Measurements from ENCODE around the gene ZBTB20. TPM values are rescaled to one million over a fixed set of nuclear protein-coding genes. Genes with fewer than 3 reads are reported as not detected.

Gene ZBTB20
- polyA plus RNA-seq, 10 donors = 2.0 to 4.9 (median 3.7) TPM

DNA sequence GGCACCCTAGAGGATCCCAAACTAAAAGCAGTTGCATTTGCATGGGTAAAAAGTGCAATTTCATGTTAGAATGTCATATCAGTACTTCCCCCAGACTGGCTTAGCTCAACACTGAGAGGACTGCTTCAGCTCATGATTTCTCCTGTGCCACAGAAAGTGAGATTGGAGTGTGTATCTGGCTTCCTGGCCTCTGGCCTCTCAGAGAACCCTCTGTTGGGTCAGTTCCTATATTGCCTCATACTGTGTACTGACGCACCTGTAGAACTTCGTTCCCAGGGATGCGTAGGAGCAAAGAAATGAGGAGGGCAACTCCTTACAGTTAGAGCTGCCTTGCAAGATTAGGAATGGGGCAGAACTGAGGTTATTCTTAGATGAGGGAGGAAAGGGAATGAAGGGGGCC, 512.5 kb downstream of the ZBTB20 start:
- no peak for DNase-seq

DNA sequence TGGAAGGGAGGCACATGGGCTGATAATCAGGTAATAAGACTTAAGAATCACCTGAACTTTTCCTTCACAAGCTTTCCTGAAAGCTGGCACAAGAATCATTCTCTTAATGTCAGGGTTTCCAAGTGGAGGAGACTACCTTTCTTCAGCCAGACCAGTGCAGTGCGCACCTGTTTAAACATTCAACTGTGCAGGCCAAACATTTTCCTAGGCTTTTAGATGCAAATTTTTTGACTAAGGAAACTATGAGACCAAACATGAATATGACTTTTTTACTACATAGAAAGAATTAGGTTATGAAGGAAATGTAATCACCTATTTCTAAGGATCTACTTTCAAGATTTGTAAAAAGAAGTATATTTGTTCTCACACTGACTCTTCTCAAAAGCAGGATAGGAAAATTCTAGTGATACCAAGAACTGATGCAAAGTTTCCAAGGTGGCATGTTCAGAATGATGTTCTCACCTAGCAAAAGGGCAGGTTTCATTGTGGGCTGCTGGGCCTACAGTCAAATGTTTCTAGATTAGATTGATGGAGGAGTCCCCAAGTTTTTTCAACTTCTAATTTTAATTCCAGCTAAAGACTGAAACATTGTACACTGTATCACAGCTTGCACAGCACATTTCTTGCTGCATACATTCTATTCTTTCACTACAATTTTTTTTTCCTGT, 514.2 kb downstream of the ZBTB20 start:
- no peak for DNase-seq

DNA sequence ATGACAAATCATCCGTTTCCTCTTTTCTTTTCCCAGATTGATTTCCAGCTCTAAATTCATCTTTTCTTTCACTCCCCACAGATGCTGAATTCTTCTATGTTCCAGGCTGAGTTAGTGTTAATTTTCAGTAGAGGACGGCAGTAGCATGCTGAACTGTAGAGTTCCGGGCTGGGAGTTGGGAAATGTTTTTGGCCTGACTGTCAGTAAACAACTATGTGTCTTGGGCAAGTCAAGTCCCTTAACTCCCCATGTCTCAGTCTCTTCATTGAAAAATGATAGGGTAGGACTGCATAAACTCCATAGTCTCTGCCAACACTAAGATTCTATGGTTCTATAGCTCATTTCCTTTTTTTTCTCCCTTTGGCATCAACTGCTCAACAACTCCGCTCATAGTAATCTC, 519.3 kb downstream of the ZBTB20 start:
- peak; percentile 41 to 89 (median 75) for DNase-seq

DNA sequence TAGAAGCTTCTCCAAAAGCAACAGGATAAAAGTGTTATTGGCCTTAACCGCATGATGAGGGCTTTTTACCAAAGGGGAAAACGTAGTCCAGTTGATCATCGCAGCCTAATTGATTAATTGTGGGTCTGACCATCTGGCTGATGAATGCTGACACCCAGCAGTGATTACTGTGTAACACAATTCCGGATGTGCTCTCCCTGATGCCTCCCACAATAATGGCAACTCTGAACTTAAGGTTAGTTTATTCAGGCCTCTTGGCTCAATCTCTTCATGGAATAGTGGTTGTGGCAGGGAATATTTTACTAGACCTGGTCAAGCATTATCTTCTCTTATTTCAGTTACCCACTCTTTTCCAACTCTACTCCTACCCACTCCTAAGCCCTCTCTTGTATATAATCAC, 520.3 kb downstream of the ZBTB20 start:
- DNase-seq = peak in 1 of 3 donors; percentile 36

DNA sequence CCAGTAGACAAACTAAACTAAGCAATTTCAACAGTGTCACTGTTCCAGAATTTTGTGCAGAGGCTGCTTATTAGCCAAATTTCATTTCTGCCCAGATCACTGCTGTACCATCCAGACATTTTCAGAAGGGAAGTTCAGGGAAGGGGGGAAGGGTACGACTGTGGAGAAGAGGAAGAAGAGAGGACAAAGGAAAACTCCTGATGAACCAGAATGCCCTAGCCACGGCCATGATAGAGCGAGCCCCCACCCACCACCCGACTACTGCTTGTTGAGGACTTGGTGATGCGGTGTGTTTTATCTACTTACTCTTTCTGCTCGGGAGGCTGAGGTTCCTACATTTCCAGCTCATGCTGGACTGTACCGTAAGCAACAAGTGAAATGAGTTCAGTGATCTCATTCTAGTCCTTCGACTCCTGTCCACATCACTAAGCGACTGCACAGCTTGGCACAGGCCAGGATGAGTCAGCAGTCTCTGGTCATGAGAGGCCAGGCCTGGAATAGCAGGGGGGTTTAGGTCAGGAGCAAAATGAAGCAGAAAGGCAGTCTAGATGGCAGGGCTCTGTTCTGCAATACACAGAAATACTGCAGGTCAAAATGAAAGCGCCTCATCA, 522.4 kb downstream of the ZBTB20 start:
- peak; percentile 87 to 94 (median 90) for DNase-seq

DNA sequence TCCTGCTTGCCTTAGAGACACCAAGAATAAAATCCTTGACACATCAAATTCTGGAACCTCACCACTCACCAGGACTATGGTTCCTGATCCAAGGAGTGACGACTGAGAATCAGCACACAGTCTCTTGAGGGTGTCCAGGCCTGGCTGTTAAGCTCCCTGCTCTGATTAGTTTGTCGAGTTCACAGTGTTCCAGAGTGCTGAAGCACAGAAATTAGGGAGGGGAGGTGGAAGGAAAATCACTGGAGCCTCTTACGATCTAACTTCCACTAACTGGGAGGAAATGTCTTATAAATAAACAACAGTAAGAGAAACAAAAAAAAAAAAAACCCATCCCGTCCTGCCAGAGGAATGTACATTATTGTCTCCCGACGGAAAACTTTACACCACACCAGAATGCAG, 523.0 kb downstream of the ZBTB20 start:
- peak; percentile 25 to 76 (median 62) for DNase-seq

DNA sequence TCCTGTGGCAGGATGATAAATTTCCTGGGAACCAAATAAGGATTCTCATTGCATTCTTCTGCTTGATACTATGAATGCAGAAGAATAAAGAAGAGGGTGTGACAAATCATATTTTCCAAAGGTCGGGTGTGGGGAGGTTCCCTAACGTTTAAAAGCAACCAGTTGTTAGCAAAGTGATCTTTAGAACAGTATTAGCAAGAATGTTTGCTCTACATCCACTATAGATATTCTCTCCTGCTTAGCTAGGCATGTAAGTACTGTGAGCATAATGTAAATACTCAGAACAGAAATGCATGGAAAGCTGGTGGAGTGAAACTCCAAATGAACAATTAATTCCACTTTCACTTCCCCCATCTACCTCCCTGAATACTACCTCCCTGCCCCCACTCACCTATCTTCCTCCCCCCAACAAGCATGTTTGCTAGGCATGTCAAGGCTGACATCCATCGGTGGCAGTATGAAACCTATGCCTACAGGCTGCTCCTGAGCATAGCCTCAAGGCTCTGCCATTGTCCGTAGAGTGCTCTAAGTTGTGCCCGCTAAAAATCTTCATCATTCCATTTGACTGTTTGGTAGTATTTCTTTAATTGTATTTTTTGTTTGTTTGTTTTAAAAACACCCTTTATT, 523.6 kb downstream of the ZBTB20 start:
- DNase-seq = no peak

DNA sequence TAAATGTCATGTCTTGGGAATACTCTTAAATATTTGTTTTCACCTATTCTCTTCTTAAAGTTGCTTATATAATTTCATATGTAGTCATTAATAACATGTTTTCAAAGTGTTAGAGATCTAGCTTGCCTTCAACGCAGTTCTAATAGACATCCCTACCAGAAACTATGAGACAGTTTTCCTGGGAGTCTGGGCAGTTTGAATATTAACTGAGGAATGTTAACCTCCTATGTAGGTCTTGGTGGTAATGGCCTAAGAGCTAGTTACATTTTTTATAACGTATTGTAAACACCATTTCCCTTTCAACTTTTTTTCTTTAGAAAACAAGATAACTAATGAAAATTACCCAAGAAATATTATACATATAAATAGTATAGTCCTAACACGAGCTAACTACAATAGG, 525.1 kb downstream of the ZBTB20 start:
- no peak for DNase-seq

DNA sequence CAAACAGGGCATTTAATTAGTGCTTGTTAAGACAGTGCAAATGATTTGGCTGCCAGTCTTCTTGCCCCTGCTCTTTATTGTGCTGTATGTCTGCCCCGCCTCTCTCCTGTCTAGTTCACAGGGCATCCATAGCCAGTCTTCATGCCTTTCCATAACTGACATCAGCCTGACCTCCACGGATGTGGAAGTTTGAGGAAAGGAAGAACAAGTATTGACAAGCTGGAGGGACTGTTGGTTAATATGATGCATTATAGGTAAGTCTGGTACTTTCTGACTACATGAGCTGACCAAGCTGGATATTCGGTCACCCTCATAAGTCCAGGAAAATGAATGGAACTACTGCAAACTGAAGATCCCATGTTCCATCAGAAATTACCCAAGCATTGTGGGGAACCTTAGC, 527.3 kb downstream of the ZBTB20 start:
- DNase-seq = no peak

DNA sequence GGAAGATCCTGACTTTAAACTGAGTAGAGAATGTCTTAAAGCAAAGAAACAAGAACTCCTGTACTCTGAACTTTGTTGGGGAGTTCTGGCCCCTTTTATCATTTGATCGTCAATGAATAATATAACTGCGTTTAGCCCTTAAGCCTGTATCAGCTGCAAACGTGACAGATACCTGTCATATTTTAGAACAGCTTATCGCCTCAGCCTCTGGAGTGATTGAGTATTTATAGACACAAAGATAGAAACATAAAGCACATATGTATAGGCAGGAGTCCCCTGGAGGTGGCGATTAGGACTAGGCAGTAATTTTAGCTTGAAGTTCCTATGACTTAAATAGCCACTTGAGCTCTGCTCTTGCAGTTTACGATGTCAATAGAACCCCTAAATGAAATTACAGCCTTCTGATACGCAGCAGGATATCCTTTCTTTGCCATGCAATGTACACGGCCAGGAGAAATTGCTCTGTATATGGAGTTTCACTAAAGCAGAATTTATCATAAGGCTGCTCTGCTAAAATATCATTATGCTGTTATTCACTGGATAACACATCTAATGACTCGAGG, 531.5 kb downstream of the ZBTB20 start:
- no peak for DNase-seq

DNA sequence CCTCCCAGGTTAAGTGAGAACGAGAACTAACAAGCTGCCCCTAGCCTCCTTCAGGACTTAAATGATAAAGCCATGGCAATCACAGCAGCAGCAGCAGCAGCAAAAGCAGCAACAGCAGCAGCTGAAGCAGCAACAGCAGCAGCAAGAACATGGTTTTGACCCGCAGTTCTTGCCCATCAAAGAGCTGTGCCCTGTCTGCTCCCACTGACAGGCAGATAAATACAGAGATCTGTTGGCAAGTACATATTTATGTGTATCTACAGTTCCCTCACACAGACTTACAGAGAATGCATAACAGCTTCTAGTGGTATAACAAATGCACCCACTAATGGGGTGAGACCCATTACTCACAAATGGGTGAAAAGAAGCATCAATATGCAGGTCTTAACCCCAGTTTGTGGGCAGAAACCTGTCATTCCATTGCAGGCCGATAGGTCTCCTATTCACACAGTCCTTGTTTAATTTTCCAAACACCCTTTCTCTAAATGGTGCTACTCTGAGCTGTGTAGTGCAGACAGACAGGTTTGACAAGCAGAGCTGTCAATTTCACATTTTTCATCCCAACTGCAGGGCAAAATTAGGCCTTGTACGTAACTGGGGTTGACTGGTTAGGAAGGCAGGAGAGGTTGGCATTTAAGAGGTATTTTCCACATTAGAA, 537.0 kb downstream of the ZBTB20 start:
- no peak for DNase-seq

DNA sequence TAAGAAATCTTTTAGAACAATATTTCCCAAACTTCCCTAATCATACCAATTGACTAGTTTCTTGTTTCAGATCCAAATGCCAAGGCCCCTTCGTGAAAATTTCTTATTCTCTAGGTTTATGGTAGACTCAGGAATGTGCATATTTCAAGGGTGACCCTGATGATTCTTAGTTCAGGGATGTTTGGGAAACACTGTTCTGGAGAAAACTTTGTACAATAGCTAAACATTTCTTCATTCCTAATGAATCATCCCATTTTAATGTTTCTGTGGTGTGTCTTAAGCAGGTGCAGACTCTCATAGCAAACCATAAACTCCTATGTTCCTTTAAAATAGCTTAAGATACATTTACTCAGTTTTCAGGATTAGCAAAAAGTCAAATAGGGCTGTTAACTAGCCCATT, 538.8 kb downstream of the ZBTB20 start:
- DNase-seq = peak in 1 of 3 donors; percentile 60

DNA sequence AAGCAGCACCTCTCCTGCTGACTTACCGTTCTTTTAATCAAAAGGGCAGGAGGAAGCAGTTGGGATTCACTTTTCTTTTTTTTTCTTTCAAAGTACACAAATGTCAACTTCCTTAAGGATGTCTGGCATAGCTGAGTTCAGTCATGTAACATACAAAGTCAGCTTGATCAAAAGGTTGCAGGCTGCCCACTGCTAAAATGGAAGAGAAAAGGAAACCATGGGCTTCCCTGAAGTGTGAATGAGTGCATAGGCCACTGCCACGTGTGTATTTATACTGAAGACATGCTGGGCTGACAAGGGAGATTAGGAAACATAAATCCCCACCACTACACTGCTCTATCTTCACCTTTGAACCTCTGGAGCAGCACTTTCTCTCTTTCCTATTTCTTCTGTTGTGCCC, 540.8 kb downstream of the ZBTB20 start:
- no peak for DNase-seq

DNA sequence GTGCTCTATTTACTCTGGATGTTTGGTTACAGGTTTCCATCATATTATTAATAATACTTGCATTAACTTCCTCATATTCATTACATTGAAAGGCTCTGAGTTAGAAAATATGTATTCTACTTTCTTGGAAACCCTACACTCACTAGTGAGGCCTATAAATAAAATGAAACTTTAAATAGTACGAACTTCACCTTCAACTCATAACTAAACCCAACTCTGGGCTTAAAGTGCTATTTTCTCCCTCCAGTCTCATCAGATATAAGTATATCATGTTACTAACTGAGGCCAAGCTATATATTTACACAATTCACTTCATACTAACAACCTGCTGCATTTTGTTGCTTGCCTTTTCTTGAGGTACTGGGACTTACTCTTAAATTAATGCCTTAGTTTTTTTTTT, 546.5 kb downstream of the ZBTB20 start:
- no peak for DNase-seq

DNA sequence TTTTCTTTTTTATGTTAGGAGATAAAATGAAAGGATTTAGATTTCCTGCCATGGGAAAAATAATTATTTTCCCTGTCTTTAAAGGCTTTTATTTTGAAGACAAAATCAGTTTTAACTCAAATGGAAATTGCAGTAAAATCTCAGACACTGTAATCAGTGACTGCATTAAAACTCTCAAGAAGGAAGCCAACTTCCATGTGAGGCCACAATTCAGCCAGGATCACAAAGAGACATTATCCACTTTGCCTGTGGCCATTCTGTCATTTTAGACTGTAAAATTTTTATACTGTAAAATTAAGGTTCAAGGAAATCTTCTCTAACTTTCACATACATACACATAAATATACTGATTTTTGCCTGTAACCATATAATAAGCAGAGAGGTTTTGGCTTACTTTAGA, 549.2 kb downstream of the ZBTB20 start:
- no peak for DNase-seq

DNA sequence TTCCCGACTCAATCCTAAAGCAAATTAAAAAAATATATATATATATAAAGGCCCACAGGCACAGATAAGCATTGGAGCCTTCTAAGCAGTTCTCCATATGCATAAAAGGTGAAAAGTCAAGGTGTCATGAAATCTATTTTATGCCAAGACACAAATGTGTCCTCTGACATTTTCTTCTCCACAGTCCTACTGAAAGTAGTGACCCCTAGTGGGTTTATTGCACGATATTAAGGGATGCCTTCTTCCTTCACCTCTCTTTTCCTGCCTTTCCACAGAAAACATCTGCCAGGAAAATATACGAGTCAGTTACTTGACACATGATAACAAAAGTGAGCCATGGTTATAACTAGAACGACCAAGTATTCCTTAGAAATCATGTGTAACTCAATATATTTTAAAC, 550.1 kb downstream of the ZBTB20 start:
- DNase-seq = no peak

DNA sequence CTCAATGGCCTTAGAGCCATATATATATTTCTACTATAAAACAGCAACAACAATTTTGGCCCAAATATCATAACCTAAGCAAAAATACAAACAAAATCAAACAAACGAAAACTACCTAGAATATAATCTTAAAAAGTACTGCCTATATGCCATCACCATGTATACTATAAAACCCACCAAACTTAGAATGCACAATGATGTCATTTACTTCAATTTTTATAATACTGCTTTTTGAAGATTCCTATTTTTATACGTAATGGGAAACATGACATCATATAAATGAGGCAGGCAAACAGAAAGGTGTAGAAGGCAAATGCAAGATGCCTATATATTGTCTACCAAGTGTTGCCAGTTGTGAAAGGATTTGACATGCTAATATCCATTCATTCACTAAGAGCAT, 550.9 kb downstream of the ZBTB20 start:
- no peak for DNase-seq

DNA sequence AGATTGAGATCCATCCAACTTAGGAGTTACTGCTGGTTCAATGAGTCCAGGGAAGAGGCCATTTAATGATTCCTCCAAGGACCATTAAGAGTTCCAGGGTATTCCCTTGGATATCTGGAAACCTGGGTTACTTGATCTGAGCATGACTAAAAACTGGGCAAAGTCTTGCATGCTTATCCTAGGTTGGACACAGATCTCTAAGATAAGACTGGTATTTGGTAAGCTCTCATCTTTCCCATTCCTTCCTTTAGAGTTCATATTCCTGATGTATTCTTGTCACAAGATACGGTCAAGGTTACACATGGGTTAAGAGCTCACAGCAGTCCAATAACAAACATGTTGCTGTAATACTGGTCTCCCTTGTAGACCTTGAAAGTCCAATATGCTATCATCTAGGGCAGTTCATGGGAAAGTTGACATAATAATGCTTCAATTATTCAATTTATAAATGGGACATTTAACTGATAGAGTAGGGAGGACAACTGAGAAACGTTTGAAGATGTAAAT, 551.5 kb downstream of the ZBTB20 start:
- no peak for DNase-seq

DNA sequence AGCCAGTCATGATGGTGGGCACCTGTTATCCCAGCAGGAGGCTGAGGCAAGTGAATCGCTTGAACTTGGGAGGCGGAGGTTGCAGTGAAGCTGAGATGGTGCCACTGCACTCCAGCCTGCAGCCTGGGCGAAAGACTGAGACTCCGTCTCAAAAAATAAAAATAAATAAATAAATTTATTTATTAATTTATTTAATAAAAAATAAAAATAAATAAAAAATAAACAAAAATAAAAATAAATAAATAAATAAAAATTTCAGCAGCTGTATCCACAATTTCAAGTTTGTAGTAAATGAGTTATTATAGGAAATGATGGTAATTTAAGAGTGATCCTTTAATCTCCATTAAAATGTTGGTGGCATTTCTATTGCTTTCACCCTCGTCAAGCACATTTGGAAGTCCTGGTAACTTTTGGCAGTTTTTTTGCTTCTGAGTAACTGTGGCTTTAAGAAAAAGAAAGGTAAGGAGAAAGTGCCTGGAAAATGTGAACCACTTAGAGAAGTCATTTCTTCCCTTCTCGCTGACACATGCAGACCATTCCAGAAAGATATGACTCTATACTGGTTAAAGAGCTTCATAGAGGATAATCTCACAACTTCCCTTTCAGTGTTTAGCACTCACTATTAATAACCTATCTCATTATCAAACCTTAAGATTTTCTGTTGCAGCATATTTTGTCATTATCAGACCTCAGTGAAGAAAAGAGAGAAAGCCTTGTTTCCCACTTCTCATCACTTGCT, 556.6 kb downstream of the ZBTB20 start:
- no peak for DNase-seq

DNA sequence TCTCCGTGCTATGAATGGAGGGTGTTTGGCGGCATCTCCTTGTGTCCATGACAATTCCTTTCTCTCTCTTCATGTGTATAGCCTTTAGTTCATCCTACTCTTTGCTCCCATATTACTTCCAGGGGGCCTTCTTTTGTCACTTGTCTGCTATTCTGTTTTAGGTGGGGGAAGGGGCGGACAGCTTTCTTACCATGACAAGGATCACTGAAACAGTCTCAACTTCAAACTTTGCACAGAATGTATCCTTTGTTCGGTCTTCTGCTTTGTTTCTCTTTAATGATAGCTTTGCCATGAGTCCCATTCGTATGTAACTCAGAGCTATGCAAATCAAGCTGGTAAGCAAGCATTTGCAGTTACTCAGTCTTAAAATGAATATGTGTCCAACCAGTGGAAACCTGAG, 559.1 kb downstream of the ZBTB20 start:
- no peak for DNase-seq

DNA sequence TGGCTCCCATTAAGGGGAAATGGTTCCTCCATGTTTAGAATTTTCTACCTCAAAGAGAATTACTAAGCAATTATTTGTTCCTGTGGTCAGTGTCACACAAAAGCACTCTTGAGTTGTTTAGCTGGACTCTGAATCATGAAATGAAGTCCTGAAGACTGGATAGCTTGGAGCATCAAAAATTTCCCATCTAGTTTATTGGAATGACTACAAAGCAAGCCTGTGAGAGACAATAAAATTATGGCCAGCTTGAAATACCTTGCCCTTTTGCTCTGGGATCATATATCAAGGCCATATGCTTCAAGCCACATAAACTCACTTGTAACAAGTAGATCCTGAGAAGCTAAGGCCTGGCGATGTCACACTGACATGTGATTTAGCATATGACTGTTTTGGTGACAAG, 561.0 kb downstream of the ZBTB20 start:
- no peak for DNase-seq

DNA sequence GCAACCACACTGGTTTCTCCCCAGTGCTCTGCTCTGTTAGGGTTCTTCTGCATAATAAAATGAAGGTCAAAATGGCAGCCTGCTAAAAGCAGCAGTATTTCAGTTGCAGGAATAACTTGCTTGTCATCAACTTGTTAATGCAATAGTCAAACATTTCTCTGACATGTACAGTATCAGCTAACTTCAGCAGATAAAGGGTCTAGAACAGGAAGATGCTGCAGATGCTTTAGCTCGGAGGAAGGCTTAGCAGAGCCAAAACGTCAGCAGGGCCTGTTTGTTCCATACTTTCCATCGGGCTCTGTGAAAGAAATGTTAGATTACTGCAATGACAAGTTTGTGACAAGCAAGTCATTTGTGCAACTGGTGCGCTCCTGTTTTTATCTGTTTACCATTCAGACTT, 561.4 kb downstream of the ZBTB20 start:
- DNase-seq = no peak

Data from muscle of back (tissue), 11 donors.